GM18508 (cell line): ENCODE results near the gene PGM1.
A peak's percentile ranks its signal among the peaks of the same experiment; 100 is the strongest.
"Not testable (repeated sequence)": the region's sequence is repeated elsewhere in the genome, so short reads cannot be mapped to it uniquely, and the experiment has no call there.

Experiments used
- ATAC-seq: cut with Tn5 transposase; IDR thresholded peaks from one replicate; pipeline ENCODE4 v1.9.1; 2021; ENCODE audit warnings: moderate number of reproducible peaks; ENCODE audit not compliant: insufficient read depth, unreplicated experiment

Gene PGM1

DNA sequence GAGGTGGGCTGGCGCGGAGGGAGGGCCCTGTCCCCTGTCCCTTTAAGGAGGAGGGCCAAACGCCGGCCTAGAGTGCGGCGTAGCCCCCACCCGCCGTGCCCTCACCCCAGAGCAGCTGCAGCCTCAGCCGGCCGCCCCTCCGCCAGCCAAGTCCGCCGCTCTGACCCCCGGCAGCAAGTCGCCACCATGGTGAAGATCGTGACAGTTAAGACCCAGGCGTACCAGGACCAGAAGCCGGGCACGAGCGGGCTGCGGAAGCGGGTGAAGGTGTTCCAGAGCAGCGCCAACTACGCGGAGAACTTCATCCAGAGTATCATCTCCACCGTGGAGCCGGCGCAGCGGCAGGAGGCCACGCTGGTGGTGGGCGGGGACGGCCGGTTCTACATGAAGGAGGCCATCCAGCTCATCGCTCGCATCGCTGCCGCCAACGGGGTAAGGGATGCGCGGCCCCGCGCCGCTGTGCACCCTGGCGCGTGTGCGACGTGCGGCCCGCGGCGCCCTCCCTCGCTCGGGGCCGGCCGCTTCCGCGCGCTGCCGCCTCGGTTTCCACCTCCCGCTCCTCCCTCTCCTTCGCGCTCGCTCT lies at the start of gene PGM1:
PGM1 (plus strand) TSS at position 109 of the 583 bp plus-strand sequence; CDS start at position 187, 78 bp downstream.
- ATAC-seq, result peak; percentile 46

DNA sequence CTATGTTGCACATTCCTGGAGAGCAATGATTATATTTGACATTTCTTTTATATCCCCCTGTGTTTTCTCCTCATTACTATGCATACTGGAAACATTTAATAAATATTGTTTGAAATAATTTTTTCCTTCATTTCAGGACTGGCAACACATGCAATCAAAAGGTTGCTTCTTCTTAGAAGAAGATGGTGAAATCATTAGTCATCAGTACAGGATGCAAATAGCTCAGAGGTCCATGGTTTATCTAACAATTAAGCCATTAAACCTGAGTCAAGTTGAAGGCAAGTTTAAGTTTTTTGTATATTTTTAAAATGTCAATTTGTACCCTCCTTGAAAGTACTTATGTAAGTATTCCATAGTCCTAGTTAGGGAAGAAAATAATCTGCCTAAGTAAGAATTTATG lies 47.4 kb upstream of the PGM1 start:
- ATAC-seq, result no peak

DNA sequence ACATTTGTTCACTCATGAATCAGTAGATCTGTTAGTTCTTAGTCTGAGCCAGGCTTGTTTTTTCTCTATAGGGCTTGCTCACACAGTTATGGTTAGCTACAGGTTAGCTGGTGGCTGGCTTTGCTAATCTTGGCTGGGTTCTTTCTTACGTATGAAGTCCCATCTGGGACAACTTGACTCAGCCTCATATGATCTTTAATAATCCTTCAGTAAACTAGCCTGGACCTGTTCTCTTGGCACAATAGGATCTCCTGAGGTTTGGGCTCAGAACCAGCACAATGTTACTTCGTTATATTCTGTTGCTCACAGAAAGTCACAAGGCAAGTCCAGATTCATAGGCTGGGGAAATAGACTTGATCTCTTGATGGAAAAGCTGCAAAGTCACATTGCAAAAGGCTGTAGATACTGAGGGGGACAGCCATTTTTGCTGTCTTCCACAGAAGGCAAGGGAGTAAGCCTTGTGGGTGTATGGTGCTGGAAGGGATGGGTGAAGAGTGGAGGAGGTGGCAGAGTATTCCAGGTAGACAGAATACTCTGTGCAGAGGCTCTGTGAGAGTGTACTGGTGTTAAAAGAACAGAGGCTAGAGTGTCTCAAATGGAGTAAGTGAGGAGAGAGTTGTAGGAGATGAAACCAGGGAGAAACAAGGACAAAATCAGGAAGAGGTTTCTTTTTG lies 45.5 kb upstream of the PGM1 start:
- ATAC-seq, result no peak

DNA sequence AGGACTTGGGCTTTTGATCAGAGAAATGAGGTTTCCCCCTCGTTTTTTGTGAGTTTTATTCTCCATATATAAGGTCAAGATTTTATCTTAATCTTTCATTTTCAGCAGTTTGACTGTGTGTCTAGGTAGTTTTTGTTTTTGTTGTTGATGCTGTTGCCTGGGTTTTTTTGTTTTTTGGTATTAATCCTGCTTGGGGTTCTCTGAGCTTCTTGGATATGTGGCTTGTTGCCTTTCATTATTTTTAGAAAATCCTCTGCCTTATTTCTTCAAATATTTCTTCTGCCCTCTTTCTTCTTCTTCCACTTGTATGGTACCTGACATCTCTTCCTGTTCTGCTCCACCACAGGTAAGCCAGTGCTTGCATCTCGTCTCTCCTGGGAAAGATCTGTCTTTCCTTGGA lies 44.9 kb upstream of the PGM1 start:
- ATAC-seq, result no peak

GRCh38 chr1:63548877-63549276 lies 44.3 kb upstream of the PGM1 start:
- ATAC-seq, result no peak

GRCh38 chr1:63555480-63555879 lies 37.7 kb upstream of the PGM1 start:
- ATAC-seq, result no peak

DNA sequence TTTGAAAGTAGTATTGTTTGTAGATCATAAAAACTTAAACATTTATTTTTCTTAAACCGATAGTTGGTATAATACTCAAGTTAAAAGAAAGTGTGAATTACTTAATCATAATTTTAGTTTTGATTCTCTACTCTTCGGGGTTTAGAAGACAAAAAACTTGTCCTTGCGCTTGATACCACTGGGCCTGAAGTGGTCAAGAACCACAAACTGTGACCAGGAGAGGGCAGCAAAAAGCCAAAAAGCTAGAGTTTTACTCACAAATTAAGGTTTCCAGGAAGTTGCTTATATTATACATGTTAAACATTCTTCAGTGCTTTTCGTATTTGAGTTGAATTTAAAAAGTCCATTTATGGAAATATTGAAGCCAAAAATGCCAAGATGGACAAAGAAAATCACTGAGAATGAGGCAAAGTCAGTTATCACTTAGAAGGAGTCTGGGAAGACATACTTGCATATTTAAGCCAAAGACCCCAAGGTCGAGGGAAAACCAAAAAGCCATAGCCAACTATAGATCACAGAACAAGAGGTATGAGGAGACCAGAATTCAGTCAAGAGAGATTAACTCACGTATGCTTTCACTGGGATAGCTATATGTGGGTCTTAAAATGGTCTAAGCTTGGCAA lies 35.7 kb upstream of the PGM1 start:
- no peak for ATAC-seq

- ATAC-seq, result no peak
Observed at GRCh38 chr1:63559357-63559756, 33.9 kb upstream of the PGM1 start.

DNA sequence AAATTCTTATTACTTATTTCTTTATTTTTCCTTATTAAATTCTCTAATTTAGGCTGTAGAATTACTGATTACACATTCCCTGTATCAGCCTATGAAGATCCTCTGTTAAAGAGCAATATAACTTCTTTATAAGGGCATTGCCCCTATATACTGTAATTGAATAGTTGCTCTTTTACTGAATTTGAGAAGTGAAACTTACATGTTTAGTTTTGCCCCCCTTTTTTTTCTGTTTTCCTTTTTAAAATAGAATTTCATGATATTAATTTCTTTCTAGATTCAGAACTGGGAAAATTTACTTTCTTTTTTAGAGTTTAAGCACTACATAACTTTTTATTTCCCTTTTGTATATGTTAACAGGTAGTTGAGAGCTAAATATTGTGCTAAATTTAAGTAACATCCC lies 29.5 kb upstream of the PGM1 start:
- no peak for ATAC-seq

DNA sequence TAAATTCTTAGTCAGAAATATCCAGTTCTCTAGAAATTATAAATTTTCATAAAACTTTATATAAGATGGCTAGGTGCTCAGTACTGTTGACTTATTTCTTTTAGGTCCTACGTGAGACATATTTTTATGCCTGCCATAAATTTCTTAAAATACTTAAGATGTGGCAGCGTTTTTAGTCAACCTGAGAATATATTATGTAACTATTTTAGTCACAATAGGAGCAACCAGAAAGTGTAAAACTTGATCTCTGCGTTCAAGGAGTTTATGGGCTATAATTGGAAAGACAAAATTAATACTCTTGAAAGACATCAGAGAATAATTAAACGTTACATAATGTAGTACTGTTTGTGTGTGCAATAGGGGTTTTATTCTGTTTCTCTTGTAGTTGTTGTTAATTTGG lies 24.1 kb upstream of the PGM1 start:
- ATAC-seq, result no peak

- ATAC-seq, result no peak
Observed at GRCh38 chr1:63569640-63570316, 23.4 kb upstream of the PGM1 start.

DNA sequence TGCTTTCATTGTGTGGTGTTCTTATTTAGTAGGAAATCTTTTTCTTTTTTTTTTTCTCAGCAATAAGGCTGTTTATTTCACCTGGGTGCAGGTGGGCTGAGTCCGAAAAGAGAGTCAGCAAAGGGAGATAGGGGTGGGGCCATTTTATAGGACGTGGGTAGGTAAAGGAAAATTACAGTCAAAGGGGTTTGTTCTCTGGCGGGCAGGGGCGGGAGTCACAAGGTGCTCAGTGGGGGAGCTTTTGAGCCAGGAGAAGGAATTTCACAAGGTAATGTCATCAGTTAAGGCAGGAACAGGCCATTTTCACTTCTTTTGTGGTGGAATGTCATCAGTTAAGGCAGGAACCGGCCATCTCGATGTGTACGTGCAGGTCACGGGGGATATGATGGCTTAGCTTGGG lies 20.5 kb upstream of the PGM1 start:
- not testable (repeated sequence) for ATAC-seq

- ATAC-seq, result not testable (repeated sequence)
Observed at GRCh38 chr1:63574203-63574796, 18.9 kb upstream of the PGM1 start.

DNA sequence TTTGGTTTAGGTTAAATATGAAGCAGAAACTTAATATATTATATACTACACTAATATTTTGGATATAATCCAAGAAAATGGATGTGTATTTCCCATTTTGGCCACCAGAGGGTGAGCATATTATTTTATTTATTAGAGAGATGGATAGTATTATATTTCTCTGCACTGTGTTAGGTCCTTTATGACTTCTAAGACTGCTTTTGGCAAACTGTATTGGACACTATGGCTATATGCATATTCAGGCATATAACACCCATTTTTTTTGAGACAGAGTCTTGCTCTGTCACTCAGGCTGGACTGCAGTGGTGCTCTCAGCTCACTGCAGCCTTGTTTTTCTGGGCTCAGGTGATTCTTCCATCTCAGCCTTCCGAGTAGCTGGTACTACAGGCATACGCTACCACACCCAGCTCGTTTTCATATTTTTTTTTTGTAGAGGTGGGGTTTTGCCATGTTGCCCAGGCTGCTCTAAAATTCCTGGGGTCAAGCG lies 17.8 kb upstream of the PGM1 start:
- ATAC-seq, result no peak

DNA sequence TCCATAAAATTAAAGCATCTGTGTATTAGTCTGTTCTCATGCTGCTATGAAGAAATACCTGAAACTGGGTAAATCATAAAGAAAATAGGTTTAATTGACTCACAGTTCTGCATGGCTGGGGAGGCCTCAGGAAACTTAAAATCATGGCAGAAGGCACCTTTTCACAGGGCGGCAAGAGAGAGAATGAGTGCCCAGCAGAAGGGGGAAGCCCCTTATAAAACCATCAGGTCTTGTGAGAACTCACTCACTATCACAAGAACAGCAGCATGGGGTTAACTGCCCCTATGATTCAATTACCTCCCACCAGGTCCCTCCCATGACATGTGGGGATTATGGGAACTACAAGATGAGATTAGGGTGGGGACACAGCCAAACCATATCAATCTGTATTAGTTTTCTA lies 6.9 kb upstream of the PGM1 start:
- ATAC-seq, result not testable (repeated sequence)

DNA sequence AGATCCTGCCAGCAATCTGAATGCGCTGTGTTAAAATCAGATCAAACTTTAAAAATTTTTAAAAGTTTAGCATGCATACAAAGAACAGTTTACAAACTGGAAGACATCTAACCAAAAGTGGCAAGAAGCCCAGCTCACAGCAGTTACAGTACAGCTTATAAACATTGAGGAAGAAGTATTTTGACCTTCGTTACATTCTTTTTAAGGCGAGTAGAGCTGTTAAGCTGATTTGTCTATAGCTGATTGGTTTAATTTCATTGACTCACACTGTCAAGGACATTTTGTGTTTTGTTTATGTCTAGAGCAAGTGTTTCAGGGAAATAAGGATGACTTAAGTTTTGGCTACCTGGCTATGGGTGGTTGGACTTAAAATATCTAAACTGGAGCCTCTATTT lies 3.0 kb upstream of the PGM1 start:
- ATAC-seq, result no peak

GRCh38 chr1:63592536-63593302 lies 492 bp upstream of the PGM1 start:
- no peak for ATAC-seq

GRCh38 chr1:63593886-63594605 lies 835 bp downstream of the PGM1 start:
- ATAC-seq, result peak; percentile 26

- no peak for ATAC-seq
Observed at GRCh38 chr1:63595435-63595834, 2.2 kb downstream of the PGM1 start.
